Measurements from ENCODE around the gene NBAS. TPM values are rescaled to one million over a fixed set of nuclear protein-coding genes. Genes with fewer than 3 reads are reported as not detected.

The NBAS gene
- polyA plus RNA-seq, 1 donor from 2014 or later: 31.9 TPM

GRCh38 chr2:15186118-15186517 is 375.0 kb downstream of the NBAS start:
- Histone ChIP-seq H3K27me3 (ENCODE audit: insufficient read depth, low read depth, low read length) (no peaks in the 10 kb centered on the region), H3K9me2 (ENCODE audit: insufficient read depth, low read length) (no peaks in the 10 kb centered on the region), H3K9ac (ENCODE audit: low read length) (no peak overlapping the region)

GRCh38 chr2:15184491-15184890 is 376.6 kb downstream of the NBAS start:
- H2AFZ ChIP-seq (ENCODE audit: low read depth, low read length): no peak overlapping the region
- H3K9ac ChIP-seq (ENCODE audit: low read length): no peak overlapping the region
- no peak overlapping the region for H3K27ac ChIP-seq (ENCODE audit: low read length)
- H3F3A ChIP-seq (ENCODE audit: insufficient read depth, low read length, poor library complexity, severe bottlenecking): no peaks in the 10 kb centered on the region
- TF ChIP-seq CTCF (IDR thresholded peaks at IDR 0.05; ENCODE audit: poor library complexity, severe bottlenecking): no peak
- no peak for TF ChIP-seq REST (IDR thresholded peaks at IDR 0.05; ENCODE audit: borderline replicate concordance)
- no peaks in the 10 kb centered on the region for H4K20me1 ChIP-seq (ENCODE audit: insufficient read depth)
- no peak overlapping the region for H3K4me3 ChIP-seq (ENCODE audit: low read length)
- no peaks in the 10 kb centered on the region for H3K79me2 ChIP-seq (replicated peaks; ENCODE audit: insufficient read depth, low read length)
- H3K4me2 ChIP-seq (ENCODE audit: low read length): no peak overlapping the region
- H3K9me3 ChIP-seq (ENCODE audit: low read length): no peaks in the 10 kb centered on the region
- H3K9me2 ChIP-seq (ENCODE audit: insufficient read depth, low read length): no peaks in the 10 kb centered on the region
- no peaks in the 10 kb centered on the region for H3K36me3 ChIP-seq (ENCODE audit: insufficient read depth, low read length)
- H3K27me3 ChIP-seq (ENCODE audit: insufficient read depth, low read depth, low read length): no peaks in the 10 kb centered on the region

More at GRCh38 chr2:15186118-15186517, 375.0 kb downstream of the NBAS start:
- Histone ChIP-seq H3K36me3 (ENCODE audit: insufficient read depth, low read length) (no peaks in the 10 kb centered on the region), H2AFZ (ENCODE audit: low read depth, low read length) (no peak overlapping the region), H3K79me2 (replicated peaks; ENCODE audit: insufficient read depth, low read length) (no peaks in the 10 kb centered on the region), H3F3A (ENCODE audit: insufficient read depth, low read length, poor library complexity, severe bottlenecking) (no peaks in the 10 kb centered on the region), H3K4me3 (ENCODE audit: low read length) (no peak overlapping the region), H3K9me3 (ENCODE audit: low read length) (no peaks in the 10 kb centered on the region), H3K27ac (ENCODE audit: low read length) (no peak overlapping the region), H4K20me1 (ENCODE audit: insufficient read depth) (no peaks in the 10 kb centered on the region), H3K4me2 (ENCODE audit: low read length) (no peak overlapping the region)
- TF ChIP-seq CTCF (IDR thresholded peaks at IDR 0.05; ENCODE audit: poor library complexity, severe bottlenecking) (no peak), TAF1 (IDR thresholded peaks at IDR 0.05; ENCODE audit: low read depth) (no peak), MXI1 (conservative IDR thresholded peaks at IDR 0.05; ENCODE audit: poor library complexity, severe bottlenecking) (no peak), SMC3 (conservative IDR thresholded peaks at IDR 0.05; ENCODE audit: poor library complexity) (no peak), EZH2 (IDR thresholded peaks at IDR 0.05; ENCODE audit: borderline replicate concordance, insufficient read depth, low read length, poor library complexity, severe bottlenecking) (no peak), RAD21 (conservative IDR thresholded peaks at IDR 0.05) (no peak), REST (IDR thresholded peaks at IDR 0.05; ENCODE audit: borderline replicate concordance) (no peak), EP300 (conservative IDR thresholded peaks at IDR 0.05; ENCODE audit: poor library complexity, severe bottlenecking) (no peak), POLR2AphosphoS5 (IDR thresholded peaks at IDR 0.05) (no peak)

Measured in neural cell (in vitro differentiated cells).